Progenitor cell of endocrine pancreas (in vitro differentiated cells): ENCODE results near the gene SLC9A6. TPM values are rescaled to one million over a fixed set of nuclear protein-coding genes. Genes with fewer than 3 reads are reported as not detected.

Experiments used
- DNase-seq: peaks from one replicate; pipeline ENCODE4 v3.0.0; 2021; ENCODE audit warnings: low spot score; ENCODE audit not compliant: unreplicated experiment
- H3K27ac Mint-ChIP-seq: 2 replicates; pipeline ENCODE4 v1.8.0; 2021; ENCODE audit warnings: mild to moderate bottlenecking, moderate library complexity, mixed read lengths
- H3K27me3 Mint-ChIP-seq: 2 replicates; pipeline ENCODE4 v1.8.0; 2021; ENCODE audit warnings: mixed read lengths
- H3K36me3 Mint-ChIP-seq: 2 replicates; pipeline ENCODE4 v1.8.0; 2022; ENCODE audit warnings: mixed read lengths; ENCODE audit not compliant: insufficient read depth
- H3K4me1 Mint-ChIP-seq: 2 replicates; pipeline ENCODE4 v1.8.0; 2021; ENCODE audit warnings: low read depth, mixed read lengths
- H3K4me3 Mint-ChIP-seq: 2 replicates; pipeline ENCODE4 v1.8.0; 2021; ENCODE audit warnings: low read depth, mild to moderate bottlenecking, moderate library complexity, mixed read lengths
- H3K9me3 Mint-ChIP-seq: 2 replicates; pipeline ENCODE4 v1.8.0; 2021; ENCODE audit warnings: low read depth, mixed read lengths
- total RNA-seq: library from RNA; stranded (reverse); gene quantifications from 2 replicates; pipeline ENCODE4 v1.2.1, GENCODE V29; 2021
- TF ChIP-seq, protein P1 (sequence below): fragments of 200-600 bp; sonication (generic); IDR thresholded peaks from one replicate; pipeline ENCODE4 v1.5.0; 2021; ENCODE audit warnings: antibody characterized with exemption, mild to moderate bottlenecking; ENCODE audit not compliant: unreplicated experiment

SLC9A6 gene
- total RNA-seq, 1 donor from 2014 or later, result 15.3 TPM

DNA sequence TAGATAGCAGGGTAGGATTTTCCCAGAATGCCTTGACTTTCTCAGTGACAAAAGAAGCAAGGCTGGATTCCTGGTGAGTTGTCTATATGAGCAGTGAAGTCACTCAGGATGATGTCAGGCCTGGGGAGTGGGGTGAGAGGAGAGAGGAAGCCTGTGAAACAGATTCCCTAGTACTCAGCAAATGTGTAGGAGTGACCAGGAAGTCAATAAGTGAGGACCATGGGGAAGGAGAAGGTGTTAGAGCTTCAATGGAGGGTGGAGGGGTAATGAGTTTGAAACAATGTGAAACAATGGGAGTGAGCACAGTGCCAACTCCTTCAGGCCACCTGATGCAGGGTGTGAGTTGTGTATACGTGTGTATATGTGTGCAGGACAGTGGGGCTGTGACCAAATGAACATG, 2.4 kb upstream of the SLC9A6 start:
- peaks cover 33% of the 10 kb centered on the region for H3K9me3 Mint-ChIP-seq
- DNase-seq, result no peak
- peaks cover 4% of the 10 kb centered on the region for H3K27me3 Mint-ChIP-seq
- TF ChIP-seq, protein P1, sequence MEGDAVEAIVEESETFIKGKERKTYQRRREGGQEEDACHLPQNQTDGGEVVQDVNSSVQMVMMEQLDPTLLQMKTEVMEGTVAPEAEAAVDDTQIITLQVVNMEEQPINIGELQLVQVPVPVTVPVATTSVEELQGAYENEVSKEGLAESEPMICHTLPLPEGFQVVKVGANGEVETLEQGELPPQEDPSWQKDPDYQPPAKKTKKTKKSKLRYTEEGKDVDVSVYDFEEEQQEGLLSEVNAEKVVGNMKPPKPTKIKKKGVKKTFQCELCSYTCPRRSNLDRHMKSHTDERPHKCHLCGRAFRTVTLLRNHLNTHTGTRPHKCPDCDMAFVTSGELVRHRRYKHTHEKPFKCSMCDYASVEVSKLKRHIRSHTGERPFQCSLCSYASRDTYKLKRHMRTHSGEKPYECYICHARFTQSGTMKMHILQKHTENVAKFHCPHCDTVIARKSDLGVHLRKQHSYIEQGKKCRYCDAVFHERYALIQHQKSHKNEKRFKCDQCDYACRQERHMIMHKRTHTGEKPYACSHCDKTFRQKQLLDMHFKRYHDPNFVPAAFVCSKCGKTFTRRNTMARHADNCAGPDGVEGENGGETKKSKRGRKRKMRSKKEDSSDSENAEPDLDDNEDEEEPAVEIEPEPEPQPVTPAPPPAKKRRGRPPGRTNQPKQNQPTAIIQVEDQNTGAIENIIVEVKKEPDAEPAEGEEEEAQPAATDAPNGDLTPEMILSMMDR, result no peak
- peaks cover 1% of the 10 kb centered on the region for H3K36me3 Mint-ChIP-seq
- no peak overlapping the region for H3K4me3 Mint-ChIP-seq
- no peak overlapping the region for H3K27ac Mint-ChIP-seq
- peaks cover 12% of the 10 kb centered on the region for H3K4me1 Mint-ChIP-seq

DNA sequence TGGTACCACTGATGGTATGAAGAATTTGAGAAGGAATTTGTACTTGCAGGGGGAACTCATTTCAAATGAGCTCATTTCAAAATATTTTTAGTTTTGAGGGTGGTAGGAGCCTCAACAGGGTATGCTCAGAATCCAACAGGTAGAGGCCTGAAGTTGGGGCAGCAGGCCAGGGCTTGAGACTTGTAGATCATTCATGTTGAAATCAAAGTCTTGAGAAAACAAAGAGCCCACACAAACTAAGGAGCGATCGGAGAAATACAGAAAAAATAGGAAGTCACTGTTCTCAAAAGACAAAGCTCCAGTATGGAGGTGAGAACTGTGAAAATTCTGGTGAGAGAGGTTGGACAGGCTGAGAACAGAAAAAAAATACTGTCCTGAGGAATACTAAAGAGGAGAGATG, 979 bp upstream of the SLC9A6 start:
- peaks cover 12% of the 10 kb centered on the region for H3K4me1 Mint-ChIP-seq
- H3K36me3 Mint-ChIP-seq, result no peaks in the 10 kb centered on the region
- H3K27ac Mint-ChIP-seq, result no peak overlapping the region
- DNase-seq, result no peak
- peaks cover 4% of the 10 kb centered on the region for H3K27me3 Mint-ChIP-seq
- TF ChIP-seq, protein P1, result no peak
- H3K4me3 Mint-ChIP-seq, result peak overlapping the region; percentile 82
- H3K9me3 Mint-ChIP-seq, result peaks cover 28% of the 10 kb centered on the region

DNA sequence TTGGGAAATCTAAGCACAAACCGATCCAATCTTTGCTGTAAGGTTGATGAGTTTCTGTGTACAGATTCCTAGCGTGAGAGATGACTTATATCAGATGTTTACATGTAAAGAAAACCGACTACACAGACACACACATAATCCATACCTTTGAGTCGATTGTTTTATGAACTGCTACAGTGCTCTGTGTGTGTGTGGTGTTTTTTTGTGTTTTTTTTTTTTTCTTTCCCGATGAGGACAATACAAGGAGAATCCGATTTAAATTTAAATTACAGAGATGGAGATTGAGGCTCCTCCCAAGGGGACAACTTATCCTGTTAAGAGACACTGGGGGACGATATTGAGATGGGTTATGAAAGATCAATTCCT, 461 bp upstream of the SLC9A6 start:
- peak overlapping the region; percentile 78 for H3K27ac Mint-ChIP-seq
- TF ChIP-seq, protein P1, result no peak

DNA sequence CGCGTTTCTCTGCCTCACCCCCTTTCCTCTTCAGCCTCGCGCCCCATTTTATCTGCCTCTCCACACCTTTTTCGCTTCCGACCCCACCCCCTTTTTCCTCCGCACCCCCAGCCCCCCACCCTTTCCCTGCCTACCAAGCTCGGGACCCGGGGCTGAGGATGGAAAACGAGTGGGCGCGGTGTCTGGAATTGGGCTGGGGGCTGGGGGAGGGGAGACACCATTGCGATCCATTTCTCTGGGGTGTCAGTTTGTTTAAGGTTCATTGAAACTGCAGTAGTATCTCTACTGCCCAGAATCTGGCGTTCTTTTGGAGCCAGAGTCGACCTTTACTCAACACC, 707 bp downstream of the SLC9A6 start:
- Mint-ChIP-seq H3K4me1 (peaks cover 12% of the 10 kb centered on the region), H3K27ac (peak overlapping the region; percentile 51), H3K27me3 (peaks cover 4% of the 10 kb centered on the region), H3K9me3 (peaks cover 27% of the 10 kb centered on the region), H3K36me3 (no peaks in the 10 kb centered on the region), H3K4me3 (peak overlapping the region; percentile 86)
- DNase-seq, result no peak
- TF ChIP-seq, protein P1, result no peak

More for the DNA sequence above, 461 bp upstream of the SLC9A6 start:
- peaks cover 28% of the 10 kb centered on the region for H3K9me3 Mint-ChIP-seq
- H3K4me3 Mint-ChIP-seq, result peak overlapping the region; percentile 82
- H3K4me1 Mint-ChIP-seq, result peaks cover 12% of the 10 kb centered on the region
- H3K36me3 Mint-ChIP-seq, result no peaks in the 10 kb centered on the region
- peaks cover 4% of the 10 kb centered on the region for H3K27me3 Mint-ChIP-seq
- no peak for DNase-seq

GRCh38 chrX:135988245-135988644, 3.0 kb downstream of the SLC9A6 start:
- TF ChIP-seq, protein P1, result no peak
- Mint-ChIP-seq H3K27me3 (peaks cover under 1% of the 10 kb centered on the region), H3K9me3 (peaks cover 31% of the 10 kb centered on the region), H3K4me3 (no peak overlapping the region), H3K36me3 (peaks cover 2% of the 10 kb centered on the region), H3K27ac (no peak overlapping the region), H3K4me1 (peaks cover 14% of the 10 kb centered on the region)
- DNase-seq, result no peak
